HG02884 (cell line): ENCODE data around the gene TMEM89.

Source experiments
- ATAC-seq: cut with Tn5 transposase; IDR thresholded peaks from one replicate; pipeline ENCODE4 v1.9.1; 2021; ENCODE audit warnings: mild to moderate bottlenecking, moderate library complexity; ENCODE audit not compliant: unreplicated experiment

The TMEM89 gene

GRCh38 chr3:48621461-48621869 lies at the start of gene TMEM89:
TMEM89 (minus strand) TSS chr3:48621769; CDS start chr3:48621756, 13 bp downstream.
- ATAC-seq, result no peak

GRCh38 chr3:48664929-48665328 lies 43.4 kb upstream of the TMEM89 start:
- no peak for ATAC-seq

- ATAC-seq, result no peak
Measured at GRCh38 chr3:48664313-48664644, 42.7 kb upstream of the TMEM89 start.

GRCh38 chr3:48663489-48664312 lies 42.1 kb upstream of the TMEM89 start:
- peak; percentile 81 for ATAC-seq

- ATAC-seq, result no peak
Measured at GRCh38 chr3:48662753-48663488, 41.4 kb upstream of the TMEM89 start, which contains the start of gene CELSR3. CELSR3 (minus strand) TSS chr3:48662886; CDS start chr3:48662634, 252 bp downstream.

- ATAC-seq, result no peak
Measured at GRCh38 chr3:48662145-48662752, 40.7 kb upstream of the TMEM89 start.

- no peak for ATAC-seq
Measured at GRCh38 chr3:48661501-48662144, 40.1 kb upstream of the TMEM89 start.

- ATAC-seq, result no peak
Measured at GRCh38 chr3:48660800-48661400, 39.3 kb upstream of the TMEM89 start.

- no peak for ATAC-seq
Measured at GRCh38 chr3:48656841-48657281, 35.3 kb upstream of the TMEM89 start.

GRCh38 chr3:48656061-48656840 lies 34.7 kb upstream of the TMEM89 start:
- ATAC-seq, result no peak

- ATAC-seq, result no peak
Measured at GRCh38 chr3:48655606-48656005, 34.0 kb upstream of the TMEM89 start.

GRCh38 chr3:48655063-48655462 lies 33.5 kb upstream of the TMEM89 start:
- no peak for ATAC-seq

GRCh38 chr3:48652923-48653715 lies 31.6 kb upstream of the TMEM89 start:
- ATAC-seq, result no peak

GRCh38 chr3:48651771-48652170 lies 30.2 kb upstream of the TMEM89 start:
- ATAC-seq, result no peak

- ATAC-seq, result no peak
Measured at GRCh38 chr3:48650723-48651122, 29.2 kb upstream of the TMEM89 start.

GRCh38 chr3:48648188-48648850 lies 26.8 kb upstream of the TMEM89 start:
- no peak for ATAC-seq

- no peak for ATAC-seq
Measured at GRCh38 chr3:48647714-48648113, 26.1 kb upstream of the TMEM89 start.

- no peak for ATAC-seq
Measured at GRCh38 chr3:48644898-48645760, 23.6 kb upstream of the TMEM89 start.
